Duodenal mucosa (tissue), 2 donors: ENCODE data around the gene TTC6.

Experiments
- H3K27ac ChIP-seq: one replicate; pipeline ENCODE4 v1.7.0; 2013; ENCODE audit warnings: low read depth, low read length
- H3K27me3 ChIP-seq, 2 donors: one replicate each; pipeline ENCODE4 v1.7.0; 2013; ENCODE audit warnings: low read length in 2 of 2, control low read depth in 1 of 2; ENCODE audit not compliant: insufficient read depth in 2 of 2, control insufficient read depth in 1 of 2
- H3K36me3 ChIP-seq, 2 donors: one replicate each; pipeline ENCODE4 v1.7.0; 2013; ENCODE audit warnings: low read length in 2 of 2, control low read depth in 1 of 2; ENCODE audit not compliant: insufficient read depth in 2 of 2, control insufficient read depth in 1 of 2
- H3K4me1 ChIP-seq, 2 donors: one replicate each; pipeline ENCODE4 v1.7.0; 2013; ENCODE audit warnings: low read length in 2 of 2, control low read depth in 1 of 2; ENCODE audit not compliant: insufficient read depth in 2 of 2, control insufficient read depth in 1 of 2
- H3K4me3 ChIP-seq, 2 donors: one replicate each; pipeline ENCODE4 v1.7.0; 2013; ENCODE audit warnings: low read length in 2 of 2, low read depth in 1 of 2
- H3K9ac ChIP-seq, 2 donors: one replicate each; pipeline ENCODE4 v1.7.0; 2013; ENCODE audit warnings: low read length in 2 of 2, low read depth in 1 of 2
- H3K9me3 ChIP-seq, 2 donors: one replicate each; pipeline ENCODE4 v1.7.0; 2013; ENCODE audit warnings: low read length in 2 of 2, control low read depth in 1 of 2; ENCODE audit not compliant: control insufficient read depth in 1 of 2

The TTC6 gene

DNA sequence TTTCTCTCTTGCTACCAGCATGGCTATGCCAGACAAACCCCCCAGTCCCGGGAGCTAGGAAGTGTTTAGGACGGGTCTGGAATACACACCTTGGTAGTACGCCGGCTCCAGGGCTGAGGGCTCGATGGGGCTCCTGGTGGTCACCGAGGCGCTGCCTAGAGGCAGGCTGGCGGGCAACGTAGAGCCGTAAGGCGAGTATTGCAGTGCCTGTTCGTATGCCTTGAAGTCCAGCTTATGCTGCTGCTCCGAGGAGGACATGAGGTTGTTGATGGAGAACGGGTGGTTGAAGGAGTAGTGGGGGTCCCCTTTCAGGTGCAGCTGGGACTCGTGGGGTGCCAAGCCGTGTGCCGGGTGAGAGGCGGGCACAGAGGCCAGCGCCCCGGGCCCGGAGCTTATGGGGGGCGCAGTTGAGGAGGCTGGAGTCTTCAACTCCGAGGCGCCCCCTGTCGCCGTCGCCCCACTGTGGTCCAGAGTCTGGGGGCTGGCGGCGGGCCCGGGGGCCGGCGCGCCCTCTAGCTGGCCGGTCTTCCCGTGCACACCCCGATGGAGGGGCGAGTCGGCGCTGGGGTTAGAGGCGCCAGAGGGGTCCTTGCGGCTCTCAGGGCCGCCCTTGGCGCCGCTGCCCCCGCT, 4.0 kb upstream of the TTC6 start:
- H3K27me3 ChIP-seq = peaks cover 27 to 46% of the 10 kb centered on the region in 2 donors
- H3K9ac ChIP-seq = peak overlapping the region; percentile 74 to 84
- no peaks in the 10 kb centered on the region for H3K36me3 ChIP-seq
- no peaks in the 10 kb centered on the region for H3K9me3 ChIP-seq
- H3K27ac ChIP-seq = peak overlapping the region; percentile 23
- peak overlapping the region; percentile 76 to 84 for H3K4me3 ChIP-seq
- H3K4me1 ChIP-seq = peaks cover 0 to 4% of the 10 kb centered on the region in 2 donors

GRCh38 chr14:37591941-37592481, 3.4 kb upstream of the TTC6 start:
- no peaks in the 10 kb centered on the region for H3K36me3 ChIP-seq

DNA sequence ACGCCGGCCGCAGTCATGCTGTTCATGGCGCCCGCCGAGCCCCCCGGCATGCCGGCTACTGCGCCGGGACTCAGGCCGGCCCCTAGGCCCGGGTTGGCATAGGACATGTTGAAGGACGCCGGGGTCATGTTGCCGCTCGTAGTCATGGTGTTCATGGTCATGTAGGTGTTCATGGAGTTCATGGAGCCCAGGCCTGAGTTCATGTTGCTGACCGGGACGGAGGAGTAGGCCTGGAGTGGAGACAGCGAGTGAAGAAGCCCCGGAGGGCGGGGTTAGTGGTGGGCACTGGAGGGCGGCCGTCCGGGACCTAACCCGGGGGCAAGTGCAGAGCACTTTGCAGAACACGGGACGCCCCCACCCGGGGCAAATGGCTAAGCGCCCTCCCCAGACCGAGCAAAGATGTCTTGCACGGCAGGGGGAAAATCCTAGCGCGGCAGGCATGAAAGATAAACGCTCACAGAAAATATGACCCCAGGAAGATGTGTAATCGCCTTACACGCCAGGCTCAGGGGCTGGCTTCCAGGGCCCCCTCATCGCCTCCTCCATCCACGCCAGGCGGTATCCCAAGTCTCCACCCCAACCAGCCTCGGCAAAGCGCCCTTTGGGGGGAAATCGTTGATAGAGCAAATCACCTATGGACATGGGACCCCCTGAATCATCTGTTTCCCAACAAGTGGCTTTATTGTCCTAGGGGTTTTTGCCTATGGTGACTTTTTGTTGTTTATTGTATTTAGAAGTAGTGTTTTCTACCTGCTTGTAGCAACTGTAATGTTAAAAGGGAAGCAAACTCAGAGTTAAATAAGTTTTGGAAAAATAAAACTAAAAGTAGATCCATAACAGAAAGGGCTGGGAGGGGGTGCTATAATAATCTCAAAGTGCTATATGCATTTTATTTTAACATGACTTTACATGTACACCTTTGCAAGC, 2.7 kb upstream of the TTC6 start:
- peaks cover 25 to 54% of the 10 kb centered on the region in 2 donors for H3K27me3 ChIP-seq
- peak overlapping the region; percentile 76 to 84 for H3K4me3 ChIP-seq
- H3K27ac ChIP-seq = peak overlapping the region; percentile 32
- H3K9ac ChIP-seq = peak overlapping the region; percentile 74 to 77
- no peaks in the 10 kb centered on the region for H3K9me3 ChIP-seq
- H3K36me3 ChIP-seq = no peaks in the 10 kb centered on the region
- H3K4me1 ChIP-seq = peaks cover 0 to 7% of the 10 kb centered on the region in 2 donors

More at GRCh38 chr14:37591941-37592481, 3.4 kb upstream of the TTC6 start:
- Histone ChIP-seq H3K27me3 (peaks cover 24 to 48% of the 10 kb centered on the region in 2 donors), H3K9ac (peak overlapping the region; percentile 74 to 77), H3K4me1 (peaks cover 0 to 7% of the 10 kb centered on the region in 2 donors), H3K27ac (peak overlapping the region; percentile 32), H3K4me3 (peak overlapping the region; percentile 76 to 84), H3K9me3 (no peaks in the 10 kb centered on the region)

DNA sequence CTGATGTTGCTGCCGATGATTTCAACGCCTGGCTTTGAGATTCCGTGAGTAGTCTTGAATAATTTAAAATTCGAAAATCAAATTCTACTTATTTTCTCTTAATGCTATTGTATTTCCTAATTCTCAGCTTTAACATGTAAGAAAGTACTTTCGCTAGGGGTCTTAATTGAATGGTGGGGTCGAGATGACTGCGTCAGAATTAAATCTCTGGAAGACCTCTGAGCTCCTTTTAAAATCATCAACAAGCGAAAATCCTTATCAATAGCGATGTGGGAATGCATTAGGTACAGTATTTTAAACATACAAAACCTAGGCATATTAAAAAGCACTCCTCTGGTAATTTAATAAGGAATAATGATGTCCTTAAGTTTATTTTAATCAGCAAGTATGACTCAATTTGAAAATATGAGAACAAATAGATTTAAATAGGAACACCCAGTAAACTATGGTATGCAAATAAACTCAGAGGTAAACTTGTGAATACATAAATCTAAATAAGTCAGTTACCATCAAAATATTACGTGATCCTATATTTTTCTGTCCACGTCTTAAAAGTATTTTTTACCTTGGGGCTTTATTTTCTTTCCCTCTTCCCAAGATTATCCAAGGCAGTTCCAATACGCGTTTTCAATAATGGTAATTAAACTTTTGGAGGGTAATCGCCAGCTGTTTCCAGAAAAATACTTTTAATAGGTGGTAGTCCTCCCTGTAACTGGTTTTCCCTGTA, 1.8 kb upstream of the TTC6 start:
- peak overlapping the region; percentile 49 to 74 for H3K9ac ChIP-seq
- H3K4me3 ChIP-seq = peak overlapping the region; percentile 76 to 84
- H3K4me1 ChIP-seq = peaks cover 0 to 7% of the 10 kb centered on the region in 2 donors
- no peak overlapping the region for H3K27ac ChIP-seq
- no peaks in the 10 kb centered on the region for H3K36me3 ChIP-seq
- H3K9me3 ChIP-seq = no peaks in the 10 kb centered on the region
- H3K27me3 ChIP-seq = peaks cover 23 to 51% of the 10 kb centered on the region in 2 donors

DNA sequence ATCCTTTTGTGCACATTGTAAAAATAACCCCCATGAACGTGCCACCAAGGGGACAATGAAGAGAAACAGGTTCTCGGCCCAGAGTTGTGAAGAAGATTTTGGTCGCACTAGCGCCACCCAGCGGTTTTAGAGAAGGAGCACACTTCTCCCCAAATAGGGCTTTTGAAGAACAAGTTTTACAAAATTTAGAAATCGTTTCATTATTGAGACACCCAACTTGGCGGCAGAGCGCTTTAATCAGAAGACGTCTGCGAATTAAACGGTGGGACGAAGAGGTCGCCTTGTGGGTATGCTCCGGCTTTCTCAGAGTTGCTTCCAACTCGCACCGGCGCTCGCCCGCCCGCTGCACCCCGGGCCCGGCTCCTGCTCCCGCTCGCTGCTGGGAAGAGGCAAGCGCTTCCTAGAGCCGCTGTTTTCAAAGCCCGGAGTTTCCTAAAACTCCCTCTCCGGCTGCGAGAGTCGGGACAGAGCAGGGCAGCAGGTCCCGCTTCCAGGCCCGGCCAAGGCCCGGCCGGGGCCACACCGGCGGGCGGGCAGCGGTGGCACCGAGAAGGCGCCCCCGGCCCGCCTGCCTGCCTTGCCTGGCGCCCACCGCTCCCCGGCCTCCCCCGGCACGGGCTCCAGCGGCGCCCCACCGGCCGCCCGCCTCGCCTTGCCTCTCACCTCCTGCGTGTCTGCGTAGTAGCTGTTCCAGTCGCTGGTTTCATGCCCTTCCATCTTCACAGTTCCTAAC, 1.0 kb upstream of the TTC6 start:
- no peaks in the 10 kb centered on the region for H3K9me3 ChIP-seq
- H3K27ac ChIP-seq = peak overlapping the region; percentile 73
- H3K27me3 ChIP-seq = peaks cover 24 to 54% of the 10 kb centered on the region in 2 donors
- peaks cover 0 to 12% of the 10 kb centered on the region in 2 donors for H3K4me1 ChIP-seq
- H3K4me3 ChIP-seq = peak overlapping the region; percentile 76 to 84
- peak overlapping the region; percentile 49 to 74 for H3K9ac ChIP-seq
- no peaks in the 10 kb centered on the region for H3K36me3 ChIP-seq

DNA sequence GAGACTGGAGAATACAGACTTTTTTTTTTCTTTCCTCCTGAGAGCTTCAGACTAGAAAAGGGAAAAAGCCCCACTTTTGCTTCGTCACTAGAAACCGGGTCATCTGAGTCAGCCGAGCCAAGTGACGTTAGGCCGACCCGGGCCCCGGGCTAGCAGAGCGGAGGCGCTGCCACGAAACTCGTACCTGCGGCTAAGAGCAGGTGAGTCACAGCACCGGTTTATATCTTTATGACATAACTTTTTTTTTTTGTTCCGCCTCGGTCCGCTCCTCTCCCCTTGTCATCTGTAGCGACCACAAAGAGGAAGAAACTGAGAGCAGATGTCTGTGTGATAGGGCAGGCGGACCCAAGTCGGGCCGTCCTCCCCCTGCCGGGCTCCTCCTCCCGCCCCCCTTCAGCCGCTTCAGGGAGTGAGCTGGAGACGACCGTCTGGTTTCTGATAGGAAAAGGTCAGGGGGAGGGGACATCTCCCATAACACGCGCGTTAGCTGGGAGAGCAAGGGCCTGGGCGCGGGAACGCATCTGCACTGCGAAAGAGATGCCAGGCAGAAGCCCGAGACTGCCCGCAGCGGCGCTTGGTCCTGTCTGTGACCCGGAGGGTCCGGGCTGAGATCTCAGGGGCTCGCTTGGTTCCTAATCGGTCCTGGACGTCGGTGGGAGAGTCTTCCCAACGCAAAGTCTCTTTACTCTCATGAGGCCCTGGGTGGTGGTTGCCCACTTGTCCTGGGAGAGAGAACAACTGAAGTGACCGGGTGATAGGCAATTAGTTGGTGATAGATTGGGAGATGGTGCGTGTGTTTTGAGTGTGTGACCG, 586 bp downstream of the TTC6 start:
- H3K27ac ChIP-seq = peak overlapping the region; percentile 75
- H3K9me3 ChIP-seq = no peaks in the 10 kb centered on the region
- H3K36me3 ChIP-seq = no peaks in the 10 kb centered on the region
- H3K9ac ChIP-seq = peak overlapping the region; percentile 38 to 85
- H3K27me3 ChIP-seq = peaks cover 29 to 58% of the 10 kb centered on the region in 2 donors
- H3K4me3 ChIP-seq = peak overlapping the region; percentile 73 to 84
- peaks cover 0 to 17% of the 10 kb centered on the region in 2 donors for H3K4me1 ChIP-seq

DNA sequence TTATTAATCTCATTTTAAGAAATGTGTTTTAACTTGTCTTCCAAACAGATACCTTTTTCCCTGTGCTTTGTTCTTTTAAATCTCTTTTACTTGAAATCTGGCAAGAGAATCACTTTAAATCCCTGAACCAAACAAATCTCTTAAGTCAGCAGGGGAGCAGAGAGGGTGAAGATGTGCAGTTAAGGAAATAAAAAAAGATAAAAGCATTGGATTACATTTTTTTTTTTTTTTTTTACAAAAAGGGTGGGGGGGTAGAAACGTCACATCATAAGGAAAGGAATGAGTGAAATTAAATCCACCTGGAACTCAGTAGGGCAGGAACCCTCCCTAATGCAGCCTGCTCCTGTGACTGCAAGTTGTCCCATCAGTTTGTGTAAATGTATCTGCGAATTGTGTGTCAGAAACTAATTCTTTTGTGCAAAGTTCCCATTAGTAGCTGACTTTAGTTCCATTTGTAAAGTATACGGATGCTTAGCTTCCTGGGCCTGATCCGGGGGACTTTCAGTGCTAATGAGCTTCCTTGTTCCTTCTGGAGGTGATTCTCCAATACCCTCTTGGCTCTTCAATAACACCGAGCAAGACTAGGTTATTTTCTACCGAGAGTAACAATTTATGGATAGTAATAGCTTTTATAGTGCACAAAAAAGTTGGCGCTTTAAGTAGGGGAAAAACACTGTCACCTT, 1.5 kb downstream of the TTC6 start:
- no peaks in the 10 kb centered on the region for H3K9me3 ChIP-seq
- peaks cover 32 to 67% of the 10 kb centered on the region in 2 donors for H3K27me3 ChIP-seq
- no peak overlapping the region for H3K9ac ChIP-seq
- peaks cover 0 to 17% of the 10 kb centered on the region in 2 donors for H3K4me1 ChIP-seq
- H3K4me3 ChIP-seq = no peak overlapping the region
- H3K36me3 ChIP-seq = no peaks in the 10 kb centered on the region
- H3K27ac ChIP-seq = no peak overlapping the region

GRCh38 chr14:37597538-37597913, 2.1 kb downstream of the TTC6 start:
- peaks cover 27 to 71% of the 10 kb centered on the region in 2 donors for H3K27me3 ChIP-seq
- H3K4me3 ChIP-seq = no peak overlapping the region
- H3K36me3 ChIP-seq = no peaks in the 10 kb centered on the region
- peaks cover 2 to 20% of the 10 kb centered on the region in 2 donors for H3K4me1 ChIP-seq
- no peaks in the 10 kb centered on the region for H3K9me3 ChIP-seq
- H3K27ac ChIP-seq = no peak overlapping the region
- H3K9ac ChIP-seq = no peak overlapping the region
